Measurements from ENCODE around the gene ADCY10.

Gene ADCY10

DNA sequence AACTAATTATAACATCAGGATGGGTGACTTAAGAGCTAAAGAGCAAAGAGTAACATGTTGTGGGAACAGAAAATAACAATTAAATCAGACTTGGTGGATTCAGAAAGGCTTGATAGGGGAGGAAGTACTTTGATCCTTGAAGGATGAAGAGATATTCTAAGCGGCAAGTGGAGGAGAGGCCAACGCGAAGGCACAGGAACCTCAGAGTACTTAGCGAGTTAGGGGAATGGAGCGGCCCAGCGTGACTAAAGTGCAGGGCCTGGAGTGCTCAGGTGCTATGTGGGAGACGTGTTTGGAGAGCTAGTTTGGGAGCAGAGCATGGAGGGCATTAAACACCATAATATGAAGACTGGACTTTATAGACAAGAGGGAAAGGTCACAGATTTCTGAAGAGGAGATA is 64.3 kb downstream of the ADCY10 start:
- Histone ChIP-seq H3K4me1 (ENCODE audit: low read depth, poor library complexity, severe bottlenecking) (no peaks in the 10 kb centered on the region), H4K20me1 (ENCODE audit: insufficient read depth) (no peaks in the 10 kb centered on the region), H3K36me3 (ENCODE audit: insufficient read depth) (no peaks in the 10 kb centered on the region), H3K9ac (no peak overlapping the region), H2AFZ (ENCODE audit: low read depth) (no peak overlapping the region), H3K4me3 (IDR thresholded peaks at IDR 0.05; ENCODE audit: insufficient read depth, low read depth, low read length) (no peak overlapping the region), H3K27me3 (ENCODE audit: insufficient read depth, low read depth) (no peaks in the 10 kb centered on the region), H3K79me2 (ENCODE audit: insufficient read depth, low read depth) (no peaks in the 10 kb centered on the region), H3K27ac (no peak overlapping the region), H3K4me2 (no peak overlapping the region)
- TF ChIP-seq CTCF (conservative IDR thresholded peaks at IDR 0.05; ENCODE audit: low read depth, low read length): no peak

DNA sequence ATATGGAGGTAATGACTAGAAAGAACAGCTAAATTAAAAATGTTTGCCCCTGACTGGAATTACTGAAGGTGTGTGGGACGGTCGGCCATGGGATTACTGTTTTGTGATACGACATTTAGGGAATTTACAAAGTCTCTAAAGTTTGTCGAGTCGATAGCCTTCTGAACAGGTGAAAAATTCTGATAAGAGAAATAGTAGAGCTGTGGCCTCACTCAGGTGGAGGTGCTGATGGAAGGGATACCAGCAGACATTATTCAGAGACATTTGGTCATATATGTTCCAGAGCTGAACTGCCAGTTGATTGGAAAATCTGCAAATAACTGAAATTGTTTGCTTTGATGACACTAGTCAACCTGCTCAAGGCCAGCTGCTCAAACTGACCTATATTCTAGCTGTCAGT is 71.1 kb downstream of the ADCY10 start:
- Histone ChIP-seq H3K27me3 (ENCODE audit: insufficient read depth, low read depth) (no peaks in the 10 kb centered on the region), H3K9ac (no peak overlapping the region), H3K36me3 (ENCODE audit: insufficient read depth) (no peaks in the 10 kb centered on the region), H3K27ac (no peak overlapping the region), H3K4me2 (no peak overlapping the region), H3K4me3 (IDR thresholded peaks at IDR 0.05; ENCODE audit: insufficient read depth, low read depth, low read length) (no peak overlapping the region), H3K4me1 (ENCODE audit: low read depth, poor library complexity, severe bottlenecking) (no peaks in the 10 kb centered on the region), H4K20me1 (ENCODE audit: insufficient read depth) (no peaks in the 10 kb centered on the region), H3K79me2 (ENCODE audit: insufficient read depth, low read depth) (no peaks in the 10 kb centered on the region), H2AFZ (ENCODE audit: low read depth) (no peak overlapping the region)
- no peak for TF ChIP-seq CTCF (conservative IDR thresholded peaks at IDR 0.05; ENCODE audit: low read depth, low read length)

DNA sequence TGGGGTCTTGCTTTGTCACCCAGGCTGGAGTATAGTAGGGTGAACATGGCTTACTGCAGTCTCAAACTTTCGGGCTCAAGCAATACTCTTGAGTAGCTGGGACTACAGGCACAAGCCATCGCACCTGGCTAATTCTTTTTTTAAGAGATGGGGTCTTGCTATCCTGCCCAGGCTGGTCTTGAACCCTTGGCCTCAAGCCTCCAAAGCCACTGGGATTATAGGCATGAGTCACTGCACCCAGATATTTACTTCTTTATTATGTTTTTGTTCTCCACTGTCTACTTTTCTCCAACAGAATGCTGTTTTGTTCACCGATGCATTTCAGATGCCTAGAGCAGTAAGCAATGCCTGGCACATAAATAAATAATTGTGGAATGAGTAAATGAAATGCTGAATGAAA is 72.4 kb downstream of the ADCY10 start:
- Histone ChIP-seq H4K20me1 (ENCODE audit: insufficient read depth) (no peaks in the 10 kb centered on the region), H3K9ac (no peak overlapping the region), H2AFZ (ENCODE audit: low read depth) (no peak overlapping the region), H3K27ac (no peak overlapping the region), H3K36me3 (ENCODE audit: insufficient read depth) (no peaks in the 10 kb centered on the region), H3K4me1 (ENCODE audit: low read depth, poor library complexity, severe bottlenecking) (no peaks in the 10 kb centered on the region), H3K79me2 (ENCODE audit: insufficient read depth, low read depth) (no peaks in the 10 kb centered on the region), H3K4me2 (no peak overlapping the region), H3K4me3 (IDR thresholded peaks at IDR 0.05; ENCODE audit: insufficient read depth, low read depth, low read length) (no peak overlapping the region), H3K27me3 (ENCODE audit: insufficient read depth, low read depth) (no peaks in the 10 kb centered on the region)
- no peak for TF ChIP-seq CTCF (conservative IDR thresholded peaks at IDR 0.05; ENCODE audit: low read depth, low read length)

GRCh38 chr1:167839009-167839408 is 74.9 kb downstream of the ADCY10 start:
- Histone ChIP-seq H4K20me1 (ENCODE audit: insufficient read depth) (no peaks in the 10 kb centered on the region), H3K27ac (no peak overlapping the region), H3K9ac (no peak overlapping the region), H3K79me2 (ENCODE audit: insufficient read depth, low read depth) (no peaks in the 10 kb centered on the region), H3K36me3 (ENCODE audit: insufficient read depth) (no peaks in the 10 kb centered on the region), H3K4me3 (IDR thresholded peaks at IDR 0.05; ENCODE audit: insufficient read depth, low read depth, low read length) (no peak overlapping the region), H3K4me2 (no peak overlapping the region), H2AFZ (ENCODE audit: low read depth) (no peak overlapping the region), H3K27me3 (ENCODE audit: insufficient read depth, low read depth) (no peaks in the 10 kb centered on the region), H3K4me1 (ENCODE audit: low read depth, poor library complexity, severe bottlenecking) (no peaks in the 10 kb centered on the region)
- no peak for TF ChIP-seq CTCF (conservative IDR thresholded peaks at IDR 0.05; ENCODE audit: low read depth, low read length)

DNA sequence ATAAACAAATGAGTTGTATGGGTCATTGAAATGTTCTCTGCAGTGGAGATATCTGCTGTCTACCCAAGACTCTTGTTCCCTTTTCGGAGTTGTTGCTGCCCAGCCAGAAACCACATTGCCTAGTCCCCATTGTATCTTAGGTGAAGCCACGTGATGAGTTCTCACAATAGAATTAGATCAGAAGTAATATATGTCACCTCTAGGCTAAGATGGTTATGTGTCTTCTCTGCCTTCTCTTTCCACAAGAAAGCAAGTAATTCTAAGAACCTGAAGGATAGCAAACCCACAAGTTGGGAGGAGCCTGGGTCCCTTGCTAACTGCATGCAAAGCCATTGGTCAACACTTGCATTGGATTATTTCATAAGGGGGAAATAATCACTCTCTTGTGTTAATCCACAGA is 76.6 kb downstream of the ADCY10 start:
- H3K79me2 ChIP-seq (ENCODE audit: insufficient read depth, low read depth): no peaks in the 10 kb centered on the region
- no peaks in the 10 kb centered on the region for H3K4me1 ChIP-seq (ENCODE audit: low read depth, poor library complexity, severe bottlenecking)
- H3K27me3 ChIP-seq (ENCODE audit: insufficient read depth, low read depth): no peaks in the 10 kb centered on the region
- H3K4me2 ChIP-seq: no peak overlapping the region
- H3K27ac ChIP-seq: no peak overlapping the region
- TF ChIP-seq CTCF (conservative IDR thresholded peaks at IDR 0.05; ENCODE audit: low read depth, low read length): no peak
- H3K36me3 ChIP-seq (ENCODE audit: insufficient read depth): no peaks in the 10 kb centered on the region
- no peaks in the 10 kb centered on the region for H4K20me1 ChIP-seq (ENCODE audit: insufficient read depth)
- no peak overlapping the region for H3K4me3 ChIP-seq (IDR thresholded peaks at IDR 0.05; ENCODE audit: insufficient read depth, low read depth, low read length)
- H3K9ac ChIP-seq: no peak overlapping the region
- H2AFZ ChIP-seq (ENCODE audit: low read depth): no peak overlapping the region
